ENCODE measurements around the gene TAF6. TPM values are rescaled to one million over a fixed set of nuclear protein-coding genes. Genes with fewer than 3 reads are reported as not detected.
A peak's percentile ranks its signal among the peaks of the same experiment; 100 is the strongest.

Gene TAF6
- total RNA-seq, 1 experiment from 2014 or later, result 87.1 TPM

DNA sequence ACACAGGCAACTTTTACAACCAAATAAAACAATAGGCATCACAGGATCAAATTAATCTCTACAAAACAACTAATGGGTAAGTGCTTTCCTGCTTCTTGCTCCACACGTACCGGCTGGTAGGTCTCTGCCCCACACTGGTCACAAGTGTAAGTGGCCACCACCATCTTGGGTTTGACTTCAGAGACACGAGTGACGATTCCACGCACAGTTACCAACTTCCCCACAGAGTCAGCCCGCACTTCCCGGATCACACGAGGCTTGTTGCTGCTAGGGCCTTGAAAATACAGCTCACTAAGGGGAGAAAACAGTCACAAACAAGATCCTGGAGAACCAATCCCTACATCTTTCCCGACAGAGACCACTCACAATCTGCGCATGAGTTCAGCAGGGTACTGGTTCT lies 20.2 kb downstream of the TAF6 start:
- Histone ChIP-seq H4K91ac (ENCODE audit: insufficient read length, low read depth, low read length) (no peak overlapping the region), H3K23me2 (ENCODE audit: insufficient read length, low read depth, low read length, poor library complexity, severe bottlenecking) (no peaks in the 10 kb centered on the region), H3K56ac (ENCODE audit: insufficient read length, low read depth, low read length) (no peak overlapping the region), H2BK15ac (ENCODE audit: low read depth, low read length) (no peak overlapping the region), H2BK120ac (ENCODE audit: low read depth, low read length, poor library complexity, severe bottlenecking) (no peak overlapping the region), H2BK5ac (ENCODE audit: insufficient read length, low read length) (no peak overlapping the region), H3K79me2 (ENCODE audit: insufficient read depth, low read length) (peaks cover 5% of the 10 kb centered on the region; the same call in 1 of the 2 replicates), H2AK5ac (ENCODE audit: insufficient read length, low read length) (no peak overlapping the region), H3K9me3 (ENCODE audit: control insufficient read depth, low read depth, low read length) (no peaks in the 10 kb centered on the region), H3K4me2 (ENCODE audit: insufficient read depth, insufficient read length, low read length) (no peak overlapping the region), H4K20me1 (ENCODE audit: control insufficient read depth, insufficient read depth, insufficient read length) (no peaks in the 10 kb centered on the region), H3K27ac (ENCODE audit: insufficient read length, low read depth, low read length) (peak overlapping the region; percentile 18), H3K79me1 (ENCODE audit: insufficient read depth, low read depth, low read length, poor library complexity, severe bottlenecking) (peaks cover 3% of the 10 kb centered on the region), H3K4ac (ENCODE audit: low read depth, low read length) (no peak overlapping the region), H3K4me1 (ENCODE audit: insufficient read depth, low read length) (no peaks in the 10 kb centered on the region), H4K5ac (ENCODE audit: insufficient read length, low read depth, low read length) (no peak overlapping the region), H3K18ac (ENCODE audit: insufficient read length, low read depth, low read length) (no peak overlapping the region), H3T11ph (ENCODE audit: low read length) (no peak overlapping the region), H2AFZ (ENCODE audit: low read length) (no peak overlapping the region), H3K9ac (ENCODE audit: extremely low read depth, insufficient read length, low read length) (peak overlapping the region; percentile 9), H3K23ac (ENCODE audit: insufficient read length, low read depth, low read length) (no peak overlapping the region), H2BK20ac (ENCODE audit: low read depth, low read length, poor library complexity, severe bottlenecking) (no peak overlapping the region), H3K14ac (ENCODE audit: insufficient read depth, low read length) (no peak overlapping the region), H3K27me3 (ENCODE audit: insufficient read depth, low read length) (no peaks in the 10 kb centered on the region), H2BK12ac (ENCODE audit: insufficient read length, low read depth, low read length) (no peak overlapping the region), H4K8ac (replicated peaks; ENCODE audit: insufficient read length, low read depth, low read length) (no peak overlapping the region)
- WGBS (ENCODE audit: extremely low coverage, insufficient read length, low lambda C conversion rate), result no CpG with 5 or more reads among the region's 10 CpGs
- Mint-ChIP-seq H3K4me3 (peak overlapping the region; percentile 93 to 95), H3K27ac (peak overlapping the region; percentile 95 to 99 (median 95); a peak in 6 of 7 replicates), H3K27me3 (ENCODE audit: low read depth) (no peaks in the 10 kb centered on the region; the same call in 1 of the 2 replicates), H3K4me1 (peaks cover 20 to 34% of the 10 kb centered on the region in 2 experiments), H3K36me3 (ENCODE audit: insufficient read depth in 1 of 3, low read depth in 3 of 3) (peaks cover 62 to 79% (median 74%) of the 10 kb centered on the region in 3 experiments), H3K9me3 (peaks cover 0 to 3% of the 10 kb centered on the region in 2 experiments; a peak in 1 of 5 replicates)
- TF ChIP-seq CTCF (conservative IDR thresholded peaks at IDR 0.05), result no peak
- no peak for DNase-seq
